GM12878 (cell line): ENCODE measurements around the gene FOXP1. TPM values are rescaled to one million over a fixed set of nuclear protein-coding genes. Genes with fewer than 3 reads are reported as not detected.

Source experiments
- ATAC-seq: fragments of 200-7000 bp; cut with Tn5 transposase; 3 replicates; pipeline ENCODE4 v1.9.1; 2020; ENCODE audit warnings: mild to moderate bottlenecking, moderate library complexity
- BruUV-seq: library from RNA; stranded (reverse); fragments of 400-500 nt; replicated peaks from 2 replicates; lab custom pipeline; 2021; lab: Mats Ljungman, UMichigan
- CTCF ChIA-PET: fragments of 300-600 bp; sonication (Branson Sonifier 250); formaldehyde crosslinking; extraction: SDS; loops from one replicate; lab custom pipeline; 2021; ENCODE audit warnings: inconsistent platforms; lab: Yijun Ruan, JAX
- POLR2A ChIA-PET: fragments of 350-600 bp; formaldehyde crosslinking; extraction: SDS; loops from one replicate; lab custom pipeline; 2021; ENCODE audit warnings: inconsistent platforms; lab: Charles Lee
- RAD21 ChIA-PET: fragments of 300-600 bp; sonication (Branson Sonifier 250); formaldehyde crosslinking; loops from one replicate; lab custom pipeline; 2023; ENCODE audit warnings: antibody characterized with exemption; ENCODE audit not compliant: unreplicated experiment; lab: Charles Lee
- SMC1A ChIA-PET: fragments of 300-600 bp; sonication (Branson Sonifier 250); formaldehyde crosslinking; loops from one replicate; lab custom pipeline; 2023; ENCODE audit not compliant: unreplicated experiment, uncharacterized antibody; lab: Charles Lee
- DNase-seq: peaks from one replicate; pipeline ENCODE4 v3.0.0-alpha.2; 2011; ENCODE audit warnings: low read depth, low spot score
- FAIRE-seq: peaks from 3 replicates; lab custom pipeline; 2011; peaks lifted over from hg19 to GRCh38; lab: Jason Lieb, UNC
- H2AFZ ChIP-seq: 2 replicates; pipeline ENCODE4 v1.6.0; 2011; ENCODE audit warnings: low read depth, low read length, control low read depth; ENCODE audit not compliant: control insufficient read depth
- H3K27ac ChIP-seq: 2 replicates; pipeline ENCODE4 v1.5.1; 2011; ENCODE audit warnings: control low read depth; ENCODE audit not compliant: control insufficient read depth, insufficient read depth
- H3K27me3 ChIP-seq, 2 experiments: replicated peaks in 1 of 2; 2 replicates each; pipeline versions ENCODE4 v1.6.0 to v1.6.1; 2011; ENCODE audit warnings: low read length in 1 of 2; ENCODE audit not compliant: control insufficient read depth in 2 of 2, insufficient read depth in 2 of 2
- H3K36me3 ChIP-seq, 2 experiments: 2 replicates each; pipeline ENCODE4 v1.5.1; 2011; ENCODE audit warnings: low read length in 1 of 2; ENCODE audit not compliant: control insufficient read depth in 2 of 2, insufficient read depth in 2 of 2
- H3K4me1 ChIP-seq: 2 replicates; pipeline ENCODE4 v1.6.1; 2011; ENCODE audit warnings: mild to moderate bottlenecking, low read length, moderate library complexity, mixed read lengths; ENCODE audit not compliant: control insufficient read depth, insufficient read depth
- H3K4me2 ChIP-seq: 2 replicates; pipeline ENCODE4 v1.6.0; 2011; ENCODE audit warnings: control low read depth; ENCODE audit not compliant: control insufficient read depth, insufficient read depth
- H3K4me3 ChIP-seq: fragments of 200-600 bp; sonication (generic); 2 replicates; pipeline ENCODE4 v1.5.1; 2016
- H3K79me2 ChIP-seq: 2 replicates; pipeline ENCODE4 v1.6.0; 2011; ENCODE audit warnings: low read length; ENCODE audit not compliant: control insufficient read depth, insufficient read depth
- H3K9ac ChIP-seq: 2 replicates; pipeline ENCODE4 v1.8.0; 2011; ENCODE audit warnings: low read length, control low read depth, mixed read lengths; ENCODE audit not compliant: control insufficient read depth, insufficient read depth
- H3K9me3 ChIP-seq: replicated peaks from 3 replicates; pipeline ENCODE4 v1.5.1; 2011; ENCODE audit warnings: mild to moderate bottlenecking, low read length; ENCODE audit not compliant: control insufficient read depth, insufficient read depth
- H4K20me1 ChIP-seq: 2 replicates; pipeline ENCODE4 v1.6.0; 2011; ENCODE audit not compliant: control insufficient read depth, insufficient read depth
- BACH1 ChIP-seq: fragments of 450-650 bp; IDR thresholded peaks from 2 replicates; pipeline ENCODE4 v1.6.1; 2017; ENCODE audit warnings: mild to moderate bottlenecking, borderline replicate concordance
- BCLAF1 ChIP-seq: fragments of 450-650 bp; IDR thresholded peaks from 2 replicates; pipeline ENCODE4 v1.6.1; 2017; ENCODE audit warnings: antibody characterized with exemption, mild to moderate bottlenecking, moderate library complexity
- BRCA1 ChIP-seq: IDR thresholded peaks from 2 replicates; pipeline ENCODE4 v1.6.1; 2011; ENCODE audit warnings: low read depth, low read length, improper control_type of control experiment
- CBFB ChIP-seq: IDR thresholded peaks from 2 replicates; pipeline ENCODE4 v1.6.1; 2016; ENCODE audit warnings: antibody characterized with exemption, low read depth
- CREB1 ChIP-seq: IDR thresholded peaks from 2 replicates; pipeline ENCODE4 v1.6.1; 2012; ENCODE audit warnings: low read depth, mild to moderate bottlenecking, inconsistent platforms
- E2F4 ChIP-seq: IDR thresholded peaks from 2 replicates; pipeline ENCODE4 v1.6.1; 2012; ENCODE audit warnings: low read depth, low read length, improper control_type of control experiment
- ELK1 ChIP-seq: IDR thresholded peaks from 2 replicates; pipeline ENCODE4 v1.6.1; 2012; ENCODE audit warnings: low read depth, low read length, improper control_type of control experiment
- NFIC ChIP-seq: IDR thresholded peaks from 2 replicates; pipeline ENCODE4 v1.6.1; 2012; ENCODE audit warnings: low read depth, mild to moderate bottlenecking, inconsistent platforms, low read length, moderate library complexity
- NFYA ChIP-seq: IDR thresholded peaks from 2 replicates; pipeline ENCODE4 v1.6.1; 2011; ENCODE audit warnings: low read depth, mild to moderate bottlenecking, low read length, improper control_type of control experiment, borderline replicate concordance
- PML ChIP-seq: IDR thresholded peaks from 2 replicates; pipeline ENCODE4 v1.6.1; 2012; ENCODE audit warnings: low read length, inconsistent platforms
- SIN3A ChIP-seq: IDR thresholded peaks from 2 replicates; pipeline ENCODE4 v1.6.1; 2012; ENCODE audit warnings: low read depth, low read length, improper control_type of control experiment
- SMC3 ChIP-seq: IDR thresholded peaks from 2 replicates; pipeline ENCODE4 v1.6.1; 2011; ENCODE audit warnings: low read length, improper control_type of control experiment, borderline replicate concordance
- TAF1 ChIP-seq: IDR thresholded peaks from 2 replicates; pipeline ENCODE4 v1.6.1; 2011; ENCODE audit warnings: mild to moderate bottlenecking, low read depth, low read length, borderline replicate concordance
- TBL1XR1 ChIP-seq: IDR thresholded peaks from 2 replicates; pipeline ENCODE4 v1.6.1; 2012; ENCODE audit warnings: low read depth, low read length, improper control_type of control experiment
- WGBS: methylation state at CpG from one replicate; pipeline ENCODE4 v1.1.6; 2016; ENCODE audit warnings: low lambda C conversion rate; ENCODE audit not compliant: insufficient replicate concordance, insufficient coverage; ENCODE audit errors: missing lambda C conversion rate; 5-methylcytosine and 5-hydroxymethylcytosine counted together
- in situ Hi-C: fragments of 300-500 bp; cut with MboI; formaldehyde crosslinking; loops from 9 replicates; pipeline ENCODE4 v1.14.3; 2018; ENCODE audit warnings: mixed read lengths
- intact Hi-C: fragments of 100-400 bp; cut with micrococcal nuclease; formaldehyde crosslinking; loops from one replicate; pipeline ENCODE4 v1.14.2; 2022; ENCODE audit not compliant: unreplicated experiment
- polyA plus RNA-seq, 11 experiments: library from polyadenylated mRNA; depleted of rRNA in 4 of 11; unstranded in 6 of 11; stranded (reverse) in 5 of 11; fragments of >200 nt; fragmentation: Nextera tagmentation in 4 of 11; fragmentation: Illumina TruSeq in 1 of 11; extraction: Ambion mirVana in 4 of 11; extraction: Trizol in 1 of 11; gene quantifications; 1 replicate in 1 of 11; 2 replicates in 10 of 11; pipeline versions ENCODE4 v1.2.1 to v1.2.3, GENCODE V29; 2011 to 2016; ENCODE audit warnings: inconsistent platforms in 2 of 11, missing spikeins in 2 of 11, low read depth in 1 of 11
- total RNA-seq, 4 experiments: library from RNA; depleted of rRNA in 3 of 4; stranded (reverse); fragments of >200 nt in 3 of 4; fragmentation: Illumina TruSeq in 1 of 4; extraction: Trizol in 1 of 4; gene quantifications; 2 replicates each; pipeline versions ENCODE4 v1.2.1 to v1.2.3, GENCODE V29; 2013 to 2021
- TF ChIP-seq, protein P1 (sequence below): fragments of 450-650 bp; formaldehyde crosslinking; IDR thresholded peaks from 2 replicates; pipeline ENCODE4 v1.4.0; 2020; ENCODE audit warnings: mild to moderate bottlenecking, moderate library complexity

The FOXP1 gene
- total and polyA plus RNA-seq, 10 of the 15 experiments (the other 5 are each of a cell fraction or from before 2014, with no cell fraction given), result 0.05 to 1.6 (median 0.20) TPM; not detected in 1

DNA sequence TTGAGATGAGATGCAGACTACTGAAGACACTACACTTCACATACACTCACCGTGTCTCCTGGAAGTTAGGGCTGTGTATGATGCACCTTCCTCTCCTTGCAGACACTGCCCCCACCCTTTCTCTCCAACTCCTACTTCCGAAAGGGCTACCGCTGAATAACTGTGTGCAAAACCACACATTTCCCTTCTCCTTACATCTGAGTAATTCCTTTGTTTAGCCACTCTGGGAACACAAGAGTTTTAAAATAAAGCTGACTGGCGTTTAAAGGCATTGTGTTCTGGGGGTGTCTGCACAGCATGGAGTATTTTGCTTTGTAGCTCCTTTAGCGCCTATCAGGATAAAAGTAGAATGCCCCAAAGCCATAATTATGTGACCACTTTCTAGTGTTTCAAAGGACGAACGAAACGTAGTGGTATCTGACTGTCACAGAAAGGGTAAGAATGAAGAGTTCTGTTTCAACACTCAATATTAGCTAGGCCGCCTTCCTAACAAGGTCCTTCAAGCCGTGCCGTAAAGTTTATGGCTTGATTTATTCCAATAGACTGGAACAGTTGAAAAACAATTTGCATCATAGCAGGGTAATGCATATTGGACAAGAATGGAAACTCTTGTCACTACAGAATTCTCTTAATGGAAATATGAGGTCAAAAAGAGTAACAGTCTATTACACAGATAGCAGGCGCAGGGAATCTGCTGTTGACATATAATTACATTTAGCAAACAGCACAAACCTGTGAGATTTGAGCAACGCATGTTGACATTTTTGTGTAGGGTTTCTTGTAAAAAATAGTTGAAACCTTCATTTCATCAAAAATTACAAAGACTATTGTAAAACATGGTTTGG is 619.9 kb downstream of the FOXP1 start:
- Histone ChIP-seq H3K9ac (no peak overlapping the region), H4K20me1 (no peaks in the 10 kb centered on the region), H3K4me3 (no peak overlapping the region), H3K9me3 (no peaks in the 10 kb centered on the region), H3K27me3 (no peaks in the 10 kb centered on the region), H3K27ac (no peak overlapping the region), H2AFZ (no peak overlapping the region), H3K4me1 (no peaks in the 10 kb centered on the region), H3K79me2 (no peaks in the 10 kb centered on the region), H3K36me3 (no peaks in the 10 kb centered on the region), H3K4me2 (no peak overlapping the region)
- DNase-seq, result no peak
- intact Hi-C loops (no loop called here), in situ Hi-C loops (no loop called here)
- no peak for ATAC-seq
- SMC1A ChIA-PET, result no interaction called here
- no TSS peak for BruUV-seq
- RAD21 ChIA-PET, result no interaction called here
- POLR2A ChIA-PET, result no interaction called here
- no peak for FAIRE-seq
- 51% methylated on average over 13 of the region's 13 CpGs for WGBS
- CTCF ChIA-PET, result no interaction called here
- TF ChIP-seq NFYA, result no peak
- no peak for TF ChIP-seq ELK1
- TF ChIP-seq BRCA1, result no peak
- no peak for TF ChIP-seq BCLAF1
- TF ChIP-seq, protein P1, sequence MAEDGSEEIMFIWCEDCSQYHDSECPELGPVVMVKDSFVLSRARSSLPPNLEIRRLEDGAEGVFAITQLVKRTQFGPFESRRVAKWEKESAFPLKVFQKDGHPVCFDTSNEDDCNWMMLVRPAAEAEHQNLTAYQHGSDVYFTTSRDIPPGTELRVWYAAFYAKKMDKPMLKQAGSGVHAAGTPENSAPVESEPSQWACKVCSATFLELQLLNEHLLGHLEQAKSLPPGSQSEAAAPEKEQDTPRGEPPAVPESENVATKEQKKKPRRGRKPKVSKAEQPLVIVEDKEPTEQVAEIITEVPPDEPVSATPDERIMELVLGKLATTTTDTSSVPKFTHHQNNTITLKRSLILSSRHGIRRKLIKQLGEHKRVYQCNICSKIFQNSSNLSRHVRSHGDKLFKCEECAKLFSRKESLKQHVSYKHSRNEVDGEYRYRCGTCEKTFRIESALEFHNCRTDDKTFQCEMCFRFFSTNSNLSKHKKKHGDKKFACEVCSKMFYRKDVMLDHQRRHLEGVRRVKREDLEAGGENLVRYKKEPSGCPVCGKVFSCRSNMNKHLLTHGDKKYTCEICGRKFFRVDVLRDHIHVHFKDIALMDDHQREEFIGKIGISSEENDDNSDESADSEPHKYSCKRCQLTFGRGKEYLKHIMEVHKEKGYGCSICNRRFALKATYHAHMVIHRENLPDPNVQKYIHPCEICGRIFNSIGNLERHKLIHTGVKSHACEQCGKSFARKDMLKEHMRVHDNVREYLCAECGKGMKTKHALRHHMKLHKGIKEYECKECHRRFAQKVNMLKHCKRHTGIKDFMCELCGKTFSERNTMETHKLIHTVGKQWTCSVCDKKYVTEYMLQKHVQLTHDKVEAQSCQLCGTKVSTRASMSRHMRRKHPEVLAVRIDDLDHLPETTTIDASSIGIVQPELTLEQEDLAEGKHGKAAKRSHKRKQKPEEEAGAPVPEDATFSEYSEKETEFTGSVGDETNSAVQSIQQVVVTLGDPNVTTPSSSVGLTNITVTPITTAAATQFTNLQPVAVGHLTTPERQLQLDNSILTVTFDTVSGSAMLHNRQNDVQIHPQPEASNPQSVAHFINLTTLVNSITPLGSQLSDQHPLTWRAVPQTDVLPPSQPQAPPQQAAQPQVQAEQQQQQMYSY, result no peak
- no peak for TF ChIP-seq TAF1
- no peak for TF ChIP-seq E2F4
- TF ChIP-seq SIN3A, result no peak
- TF ChIP-seq SMC3, result no peak
- no peak for TF ChIP-seq PML
- no peak for TF ChIP-seq CBFB
- no peak for TF ChIP-seq TBL1XR1
- TF ChIP-seq NFIC, result no peak
- no peak for TF ChIP-seq BACH1
- TF ChIP-seq CREB1, result no peak
